Stimulated activated CD4-positive, alpha-beta T cell treated with anti-CD3 and anti-CD28 coated beads, TNF-alpha, amount 100 ng/mL, for 1 hour (primary cell): Measurements from ENCODE around the gene CHP1.
"Not testable (repeated sequence)": the region's sequence is repeated elsewhere in the genome, so short reads cannot be mapped to it uniquely, and the experiment has no call there.

Source experiments
- DNase-seq, 3 donors: peaks; one replicate each; pipeline ENCODE4 v3.0.0-alpha.2; 2020; ENCODE audit warnings: low read depth in 3 of 3, low spot score in 1 of 3

CHP1 gene

GRCh38 chr15:41256103-41256502, 25.0 kb downstream of the CHP1 start:
- no peak for DNase-seq

DNA sequence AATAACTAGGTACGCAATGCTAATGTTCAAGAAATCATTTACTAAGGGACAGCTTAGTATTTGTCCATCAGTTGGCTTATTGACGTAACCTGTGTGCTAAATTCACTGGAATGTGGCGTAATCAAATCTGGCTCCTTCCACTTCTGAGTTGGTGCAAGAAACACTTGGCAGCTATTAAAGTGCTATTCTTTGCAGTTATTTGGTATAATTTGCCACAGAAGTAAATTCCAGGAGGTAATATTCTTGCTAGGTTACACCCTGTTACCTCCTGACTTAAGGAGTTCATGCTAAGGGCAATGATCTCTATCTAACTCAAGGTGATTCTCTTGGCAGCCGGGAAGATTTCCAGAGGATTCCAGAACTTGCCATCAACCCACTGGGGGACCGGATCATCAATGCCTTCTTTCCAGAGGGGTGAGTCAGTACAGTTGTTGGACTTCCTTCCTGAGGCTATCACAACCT, 25.5 kb downstream of the CHP1 start:
- DNase-seq = no peak

DNA sequence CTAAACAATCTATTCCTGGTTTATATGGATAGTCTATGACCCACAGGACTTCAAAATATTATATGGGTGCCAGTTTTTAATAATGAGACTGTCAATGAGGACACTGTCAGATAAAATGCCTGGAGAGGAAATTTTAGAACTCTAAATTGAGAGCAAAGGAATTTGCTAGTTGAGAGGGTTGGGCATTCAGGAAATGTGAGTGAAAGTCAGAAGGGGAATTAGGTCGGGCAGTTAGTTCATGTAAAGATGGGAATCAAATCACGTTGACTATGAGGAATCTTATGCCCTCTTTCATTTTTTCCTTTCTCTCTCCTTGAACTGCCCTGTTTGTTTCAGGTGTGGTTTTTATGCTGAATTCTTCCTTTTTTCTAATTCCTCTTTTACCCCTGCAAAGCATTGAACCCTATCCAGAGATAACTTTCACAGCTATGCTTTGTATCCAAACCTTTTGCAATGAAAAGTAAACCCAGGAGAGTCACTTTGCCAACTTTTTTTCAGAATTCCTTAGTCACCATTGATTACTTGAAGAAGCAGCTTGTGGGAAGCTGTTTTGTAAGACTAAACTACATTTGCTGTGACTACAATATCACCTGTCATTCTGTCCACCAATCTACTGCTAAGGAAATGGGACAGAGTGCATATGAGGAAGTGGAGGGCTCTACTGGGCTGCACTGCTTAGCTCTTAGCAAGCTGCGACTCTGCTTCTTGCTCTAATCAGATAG, 27.8 kb downstream of the CHP1 start:
- DNase-seq = no peak

DNA sequence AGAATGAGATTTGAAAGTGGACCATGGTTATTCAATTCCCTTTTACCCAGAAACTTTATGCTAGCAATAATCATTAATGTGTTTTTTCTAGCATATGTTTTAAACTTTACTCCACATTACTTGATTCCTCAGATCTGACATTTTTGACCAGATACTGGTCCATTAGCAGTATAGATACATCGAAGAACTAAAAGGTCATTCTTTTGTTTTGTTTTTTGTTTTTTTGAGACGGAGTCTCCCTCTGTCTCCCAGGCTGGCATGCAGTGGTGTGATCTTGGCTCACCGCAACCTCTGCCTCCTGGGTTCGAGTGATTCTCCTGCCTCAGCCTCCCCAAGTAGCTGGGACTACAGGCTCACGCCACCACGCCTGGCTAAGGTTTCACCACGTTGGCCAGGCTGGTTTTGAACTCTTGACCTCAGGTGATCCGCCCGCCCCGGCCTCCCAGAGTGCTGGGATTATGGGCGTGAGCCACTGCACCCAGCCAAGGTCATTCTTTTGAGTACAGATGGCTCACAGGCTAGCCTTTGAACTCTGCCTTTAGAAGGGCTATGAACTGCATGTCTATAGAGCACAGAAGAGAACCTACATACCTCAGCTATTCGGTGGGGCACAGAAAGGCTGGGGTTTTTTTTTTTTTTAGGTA, 28.6 kb downstream of the CHP1 start:
- no peak for DNase-seq

GRCh38 chr15:41260924-41261323, 29.9 kb downstream of the CHP1 start:
- DNase-seq = not testable (repeated sequence)

GRCh38 chr15:41262571-41262970, 31.5 kb downstream of the CHP1 start:
- DNase-seq = no peak

GRCh38 chr15:41263891-41264351, 32.9 kb downstream of the CHP1 start:
- DNase-seq = no peak

- no peak for DNase-seq
These were observed 38.8 kb downstream of the CHP1 start for GRCh38 chr15:41269887-41270286.

- DNase-seq = no peak
These were observed 45.8 kb downstream of the CHP1 start for GRCh38 chr15:41276831-41277230.

- no peak for DNase-seq
These were observed 47.3 kb downstream of the CHP1 start for GRCh38 chr15:41278319-41278718.

GRCh38 chr15:41279535-41280283, 48.6 kb downstream of the CHP1 start:
- no peak for DNase-seq

- no peak for DNase-seq
These were observed 50.2 kb downstream of the CHP1 start for GRCh38 chr15:41281236-41281635.

GRCh38 chr15:41282436-41282835, 51.4 kb downstream of the CHP1 start:
- DNase-seq = not testable (repeated sequence)

DNA sequence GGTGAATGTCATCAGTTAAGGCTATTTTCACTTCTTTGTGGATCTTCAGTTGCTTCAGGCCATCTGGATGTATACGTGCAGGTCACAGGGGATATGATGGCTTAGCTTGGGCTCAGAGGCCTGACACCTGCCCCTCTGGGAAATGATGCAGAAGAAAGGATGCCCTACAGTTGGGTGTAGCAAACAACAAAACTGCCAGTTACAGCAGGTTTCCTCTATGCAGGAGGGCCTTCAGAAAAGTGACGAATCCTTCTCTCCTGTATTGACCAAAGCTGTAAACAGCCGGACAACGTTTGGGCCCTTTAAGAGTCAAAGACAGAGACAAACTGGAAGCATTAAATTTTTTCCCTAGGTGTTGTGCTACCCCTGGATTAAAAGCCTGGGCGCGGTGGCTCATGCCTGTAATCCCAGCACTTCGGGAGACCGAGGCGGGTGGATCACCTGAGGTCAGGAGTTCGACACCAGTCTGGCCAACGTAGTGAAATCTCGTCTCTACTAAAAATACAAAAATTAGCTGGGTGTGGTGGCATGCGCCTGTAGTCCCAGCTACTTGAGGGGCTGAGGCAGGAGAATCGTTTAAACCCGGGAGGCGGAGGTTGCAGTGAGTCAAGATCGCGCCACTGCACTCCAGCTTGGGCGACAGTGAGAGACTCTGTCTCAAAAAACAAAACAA, 52.0 kb downstream of the CHP1 start:
- not testable (repeated sequence) for DNase-seq

GRCh38 chr15:41283653-41284426, 52.8 kb downstream of the CHP1 start:
- peak; percentile 93 to 95 (median 94) for DNase-seq

DNA sequence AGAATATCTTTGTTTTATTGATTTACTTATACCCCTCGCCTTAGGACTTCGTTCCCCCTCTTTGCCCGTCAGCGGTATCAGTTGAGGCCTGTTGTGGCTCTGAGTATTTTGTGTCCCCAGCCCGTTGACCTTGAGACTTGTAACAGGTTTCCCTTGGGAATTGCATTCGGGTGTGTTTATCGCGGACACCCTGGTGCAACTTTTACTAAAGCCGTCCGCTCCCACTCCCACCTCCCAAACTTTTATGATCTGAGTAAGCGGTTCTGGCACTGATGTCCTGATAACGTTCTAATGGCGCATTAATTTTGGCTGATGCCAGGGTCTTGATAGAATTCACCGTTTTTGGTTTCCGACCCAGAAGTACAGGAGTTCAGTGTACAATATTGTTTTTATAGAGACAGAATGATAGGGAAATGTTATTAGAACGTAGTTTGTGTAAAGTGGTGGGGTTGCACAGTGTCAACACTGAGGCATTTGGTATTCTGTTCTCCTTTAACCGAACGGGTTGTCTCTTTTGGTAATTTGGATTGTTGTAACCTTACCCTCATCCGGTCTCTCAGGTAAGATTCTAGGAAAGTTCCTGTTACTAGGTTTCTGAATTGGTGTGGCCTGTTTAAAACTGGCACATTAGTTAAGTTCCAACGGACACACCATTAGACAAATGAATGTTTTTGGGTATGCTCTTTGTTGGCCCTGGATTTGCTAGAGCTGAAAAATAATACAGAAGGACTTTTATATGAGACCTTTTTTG, 53.5 kb downstream of the CHP1 start:
- DNase-seq = no peak

GRCh38 chr15:41285285-41285684, 54.2 kb downstream of the CHP1 start:
- DNase-seq = no peak

DNA sequence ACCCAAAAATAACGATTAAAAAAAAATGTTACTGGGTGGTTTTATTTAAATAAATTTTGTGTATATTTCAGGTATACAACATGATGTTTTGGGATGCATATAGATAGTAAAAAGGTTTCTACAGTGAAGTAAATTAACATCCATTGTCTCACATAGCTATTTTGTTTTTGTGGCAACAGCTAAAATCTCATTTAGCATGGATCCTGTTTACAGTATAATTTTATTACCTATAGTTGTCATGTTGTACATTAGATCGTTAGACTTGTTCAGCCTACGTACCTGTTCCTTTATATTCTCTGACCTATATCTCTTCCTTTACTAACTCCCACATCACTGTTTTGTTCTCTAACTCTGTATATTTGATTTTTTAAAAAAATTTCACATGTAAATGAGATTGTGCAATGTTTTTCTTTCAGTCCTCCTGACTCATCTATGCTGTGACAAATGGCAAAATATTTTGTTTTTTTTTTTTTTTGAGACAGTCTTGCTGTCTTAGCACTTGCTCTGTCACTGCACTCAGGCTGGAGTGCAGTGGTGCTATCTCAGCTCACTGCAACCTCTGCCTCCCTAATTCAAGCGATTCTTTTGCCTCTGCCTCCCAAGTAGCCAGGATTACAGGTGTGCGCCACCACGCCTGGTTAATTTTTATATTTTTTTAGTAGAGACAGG, 55.7 kb downstream of the CHP1 start:
- no peak for DNase-seq

DNA sequence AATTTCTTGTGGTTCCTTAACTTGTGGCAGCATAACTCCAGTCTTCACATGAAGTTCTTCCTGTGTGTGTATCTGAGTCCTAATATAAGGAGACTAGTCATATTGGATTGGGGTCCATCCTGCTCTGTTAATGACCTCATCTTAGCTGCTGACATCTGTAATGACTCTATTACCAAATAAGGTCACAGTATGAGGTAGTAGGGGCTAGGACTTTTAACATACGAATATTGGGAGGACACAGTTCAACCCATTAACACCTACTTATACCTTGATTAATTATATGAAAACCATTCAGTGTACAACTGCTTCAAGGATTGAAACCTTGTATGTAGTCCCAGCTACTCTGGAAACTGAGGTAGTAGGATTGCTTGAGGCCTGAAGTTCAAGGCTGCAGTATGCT, 57.4 kb downstream of the CHP1 start:
- DNase-seq = no peak
